ENCODE data around the gene PHTF2.

- TF ChIP-seq CHD4 (IDR thresholded peaks at IDR 0.05): no peak
- no peak for TF ChIP-seq NR2C2 (IDR thresholded peaks at IDR 0.05; ENCODE audit: borderline replicate concordance, control insufficient read depth, insufficient read length, low read depth)
- TF ChIP-seq POLR2A (IDR thresholded peaks at IDR 0.05; ENCODE audit: low read depth, low read length): no peak
- no peak for TF ChIP-seq EGR1 (IDR thresholded peaks at IDR 0.05; ENCODE audit: borderline replicate concordance in 1 of 2, low read depth in 2 of 2, low read length in 2 of 2)
- no peak for TF ChIP-seq BRCA1 (IDR thresholded peaks at IDR 0.05; ENCODE audit: low read depth, low read length)
- no peak for TF ChIP-seq MXI1 (IDR thresholded peaks at IDR 0.05; ENCODE audit: low read depth, low read length)
- TF ChIP-seq, protein P1, sequence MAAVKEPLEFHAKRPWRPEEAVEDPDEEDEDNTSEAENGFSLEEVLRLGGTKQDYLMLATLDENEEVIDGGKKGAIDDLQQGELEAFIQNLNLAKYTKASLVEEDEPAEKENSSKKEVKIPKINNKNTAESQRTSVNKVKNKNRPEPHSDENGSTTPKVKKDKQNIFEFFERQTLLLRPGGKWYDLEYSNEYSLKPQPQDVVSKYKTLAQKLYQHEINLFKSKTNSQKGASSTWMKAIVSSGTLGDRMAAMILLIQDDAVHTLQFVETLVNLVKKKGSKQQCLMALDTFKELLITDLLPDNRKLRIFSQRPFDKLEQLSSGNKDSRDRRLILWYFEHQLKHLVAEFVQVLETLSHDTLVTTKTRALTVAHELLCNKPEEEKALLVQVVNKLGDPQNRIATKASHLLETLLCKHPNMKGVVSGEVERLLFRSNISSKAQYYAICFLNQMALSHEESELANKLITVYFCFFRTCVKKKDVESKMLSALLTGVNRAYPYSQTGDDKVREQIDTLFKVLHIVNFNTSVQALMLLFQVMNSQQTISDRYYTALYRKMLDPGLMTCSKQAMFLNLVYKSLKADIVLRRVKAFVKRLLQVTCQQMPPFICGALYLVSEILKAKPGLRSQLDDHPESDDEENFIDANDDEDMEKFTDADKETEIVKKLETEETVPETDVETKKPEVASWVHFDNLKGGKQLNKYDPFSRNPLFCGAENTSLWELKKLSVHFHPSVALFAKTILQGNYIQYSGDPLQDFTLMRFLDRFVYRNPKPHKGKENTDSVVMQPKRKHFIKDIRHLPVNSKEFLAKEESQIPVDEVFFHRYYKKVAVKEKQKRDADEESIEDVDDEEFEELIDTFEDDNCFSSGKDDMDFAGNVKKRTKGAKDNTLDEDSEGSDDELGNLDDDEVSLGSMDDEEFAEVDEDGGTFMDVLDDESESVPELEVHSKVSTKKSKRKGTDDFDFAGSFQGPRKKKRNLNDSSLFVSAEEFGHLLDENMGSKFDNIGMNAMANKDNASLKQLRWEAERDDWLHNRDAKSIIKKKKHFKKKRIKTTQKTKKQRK (IDR thresholded peaks at IDR 0.05; ENCODE audit: low read depth, low read length): no peak
- no peak for TF ChIP-seq DPF2 (IDR thresholded peaks at IDR 0.05)
- no peak for TF ChIP-seq NFXL1 (IDR thresholded peaks at IDR 0.05; ENCODE audit: borderline replicate concordance)
- TF ChIP-seq CTCF (IDR thresholded peaks at IDR 0.05 in 2 of 3, conservative IDR thresholded peaks at IDR 0.05 in 1 of 3; ENCODE audit: control insufficient read depth in 2 of 3, extremely low read depth in 1 of 3, insufficient read depth in 1 of 3, low read depth in 3 of 3, low read length in 3 of 3): peak; percentile 28 to 51 (median 32); a peak in 3 of 6 replicates
These were observed 105.0 kb downstream of the PHTF2 start for GRCh38 chr7:77903597-77903996.
